Stimulated activated CD8-positive, alpha-beta memory T cell treated with anti-CD3 and anti-CD28 coated beads, Interleukin-7, amount 100 ng/mL, for 4 hours (primary cell): Measurements from ENCODE around the gene WNK2.

Experiments
- DNase-seq, 2 donors: peaks; one replicate each; pipeline ENCODE4 v3.0.0-alpha.2; 2020; ENCODE audit warnings: low read depth in 2 of 2

The WNK2 gene

GRCh38 chr9:93183663-93184431, at the start of gene WNK2:
WNK2 (plus strand) TSS chr9:93184139; CDS start chr9:93184930, 791 bp downstream.
- DNase-seq = peak in 1 of 2 donors; percentile 17

DNA sequence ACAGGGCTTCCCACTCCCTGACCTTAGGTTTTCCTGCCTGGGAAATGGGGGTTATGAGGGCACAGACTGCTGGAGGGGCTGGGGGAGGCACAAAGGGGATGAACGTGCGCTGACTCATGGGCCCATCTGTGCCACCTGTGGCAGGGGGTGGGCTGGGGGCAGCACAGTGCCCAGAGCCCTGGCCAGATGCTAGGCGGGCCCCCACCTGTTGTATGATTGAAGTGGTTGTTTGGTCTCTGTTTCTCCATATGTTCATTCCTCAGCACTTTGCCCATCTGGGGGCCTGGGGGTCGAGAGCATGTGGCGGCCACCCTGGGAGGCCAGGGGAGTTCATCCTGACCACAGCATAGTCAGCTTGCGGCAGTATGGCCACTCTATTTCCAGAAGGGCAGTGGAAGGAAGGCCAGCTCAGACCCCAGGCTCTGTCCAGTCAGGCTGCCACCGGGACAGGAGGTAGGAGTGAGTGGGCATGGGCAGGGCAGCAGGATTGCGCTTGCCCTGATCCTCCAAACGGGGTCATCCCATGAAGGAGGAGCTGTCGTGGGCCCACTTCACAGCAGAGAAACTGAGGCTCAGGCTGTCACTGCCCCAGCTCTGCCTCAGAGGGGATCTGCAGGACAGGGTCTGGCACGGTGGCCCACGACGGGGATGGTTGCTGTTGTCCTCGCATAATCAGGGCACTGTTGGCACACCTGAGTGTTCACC, 49.0 kb upstream of the WNK2 start:
- no peak for DNase-seq

- DNase-seq = no peak
Observed at GRCh38 chr9:93136011-93136440, 47.9 kb upstream of the WNK2 start.

GRCh38 chr9:93137362-93137761, 46.6 kb upstream of the WNK2 start:
- no peak for DNase-seq

- DNase-seq = no peak
Observed at GRCh38 chr9:93138171-93138764, 45.7 kb upstream of the WNK2 start.

DNA sequence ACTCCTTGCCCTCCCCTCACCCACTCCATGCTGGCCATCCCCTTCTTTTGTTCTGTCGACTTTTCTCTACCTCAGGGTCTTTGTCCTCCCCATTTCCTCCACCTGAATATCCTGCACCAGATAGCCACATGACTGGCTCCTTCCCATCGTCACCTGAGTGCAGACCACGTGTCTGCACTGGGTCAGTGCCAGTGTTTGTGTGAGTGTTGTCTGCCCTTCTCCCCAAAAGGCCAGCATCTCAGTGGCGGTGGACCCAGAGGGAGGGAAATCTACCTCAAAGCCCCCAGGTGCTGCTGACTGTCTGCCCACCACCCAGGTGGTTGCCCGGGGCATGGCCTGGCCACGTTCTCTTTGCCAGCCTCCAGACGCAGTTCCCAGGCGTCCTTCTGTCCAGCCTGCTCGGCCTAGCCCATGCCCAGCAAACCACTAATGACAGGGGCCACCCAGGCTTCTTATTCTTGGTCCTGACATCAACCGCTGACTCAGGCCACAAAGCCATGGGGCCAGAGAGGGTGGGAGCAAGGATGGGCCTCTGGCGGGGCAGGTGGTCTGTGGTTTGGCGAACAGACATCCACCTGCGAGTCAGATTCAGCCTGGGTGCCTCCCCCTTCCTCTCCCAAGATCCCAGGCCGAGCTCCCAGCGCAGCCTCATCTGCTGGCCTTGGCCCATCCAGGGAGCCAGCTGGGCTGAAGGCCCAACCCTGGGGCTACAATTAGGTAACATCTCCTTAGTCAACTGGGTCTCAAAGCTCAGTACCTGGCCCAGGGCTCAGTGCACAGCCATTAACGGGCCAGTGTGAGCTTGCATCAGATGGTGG, 44.4 kb upstream of the WNK2 start:
- no peak for DNase-seq

GRCh38 chr9:93141771-93142483, 42.0 kb upstream of the WNK2 start:
- no peak for DNase-seq

DNA sequence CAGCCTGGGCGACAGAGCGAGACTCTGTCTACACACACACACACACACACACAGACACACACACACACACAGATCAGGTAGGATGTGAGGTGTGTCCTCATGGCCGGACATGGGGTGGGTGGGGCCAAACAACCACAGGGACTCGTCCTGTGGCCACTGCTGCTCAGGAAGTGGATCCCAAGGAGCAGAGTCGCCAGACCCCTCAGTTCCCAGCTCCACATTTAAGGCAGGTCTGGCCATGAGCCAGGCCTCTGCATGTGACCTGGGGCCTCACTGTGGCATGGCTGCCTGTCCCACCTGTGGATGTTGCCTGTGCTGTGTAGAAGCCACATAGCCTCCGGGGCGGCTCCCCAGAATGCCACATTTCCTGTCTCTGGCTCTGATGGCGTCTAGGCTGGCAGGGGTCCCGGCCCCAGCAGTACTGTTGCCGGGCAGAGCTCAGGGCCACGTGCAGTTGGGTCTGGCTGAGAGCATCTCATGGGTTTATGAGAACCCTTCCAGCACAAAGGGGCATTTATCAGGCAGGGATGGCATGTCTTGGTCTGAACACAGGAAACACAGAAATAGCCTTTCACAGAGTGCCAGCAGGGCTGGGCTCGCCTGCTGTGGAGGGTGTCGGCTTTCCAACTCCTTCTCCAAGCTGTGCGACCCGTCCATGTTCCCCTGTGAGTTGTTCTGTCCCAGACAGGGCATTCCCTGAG, 40.0 kb upstream of the WNK2 start:
- DNase-seq = no peak

- peak; percentile 26 to 35 for DNase-seq
Observed at GRCh38 chr9:93146696-93147095, 37.2 kb upstream of the WNK2 start.

DNA sequence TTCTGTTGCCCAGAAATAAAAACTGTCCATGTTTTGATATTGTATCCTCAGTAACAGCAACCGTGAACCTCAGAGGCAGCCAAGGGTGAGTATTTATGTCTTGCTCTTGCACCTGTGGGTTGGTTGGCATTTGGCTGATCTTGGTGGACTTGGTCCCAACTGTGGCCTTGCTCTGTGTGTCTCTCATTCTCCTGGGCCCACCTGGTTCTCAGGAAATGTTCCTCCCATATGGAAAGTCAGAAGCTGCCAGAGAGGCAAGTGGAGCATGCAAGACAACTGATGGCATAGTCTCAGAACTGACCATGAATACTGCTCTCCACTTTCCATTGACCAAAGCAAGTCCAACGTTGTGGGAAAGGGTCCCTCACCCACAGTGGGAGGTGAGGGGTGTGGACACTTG, 36.3 kb upstream of the WNK2 start:
- DNase-seq = no peak

DNA sequence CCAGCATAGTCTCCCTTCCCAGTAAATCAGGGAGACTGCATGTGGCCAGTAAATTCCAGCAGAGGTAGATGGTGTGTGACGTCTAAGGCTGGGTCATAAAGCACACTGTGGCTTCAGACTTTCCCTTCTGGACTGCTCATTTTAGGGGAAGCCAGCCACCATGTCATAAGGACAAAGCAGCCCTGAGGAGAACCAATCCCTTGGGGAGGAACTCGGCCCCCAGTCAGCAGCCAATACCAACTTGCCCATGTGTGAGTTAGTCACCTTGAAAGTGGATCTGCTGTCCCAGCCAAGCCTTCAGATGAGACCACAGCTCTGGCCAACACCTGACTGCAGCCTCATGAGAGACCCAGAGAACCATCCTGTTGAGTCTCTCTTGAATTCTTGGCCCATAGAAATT, 35.2 kb upstream of the WNK2 start:
- DNase-seq = no peak

- DNase-seq = no peak
Observed at GRCh38 chr9:93149361-93149760, 34.6 kb upstream of the WNK2 start.

GRCh38 chr9:93151097-93151784, 32.7 kb upstream of the WNK2 start:
- DNase-seq = no peak

GRCh38 chr9:93154293-93154903, 29.5 kb upstream of the WNK2 start:
- no peak for DNase-seq

DNA sequence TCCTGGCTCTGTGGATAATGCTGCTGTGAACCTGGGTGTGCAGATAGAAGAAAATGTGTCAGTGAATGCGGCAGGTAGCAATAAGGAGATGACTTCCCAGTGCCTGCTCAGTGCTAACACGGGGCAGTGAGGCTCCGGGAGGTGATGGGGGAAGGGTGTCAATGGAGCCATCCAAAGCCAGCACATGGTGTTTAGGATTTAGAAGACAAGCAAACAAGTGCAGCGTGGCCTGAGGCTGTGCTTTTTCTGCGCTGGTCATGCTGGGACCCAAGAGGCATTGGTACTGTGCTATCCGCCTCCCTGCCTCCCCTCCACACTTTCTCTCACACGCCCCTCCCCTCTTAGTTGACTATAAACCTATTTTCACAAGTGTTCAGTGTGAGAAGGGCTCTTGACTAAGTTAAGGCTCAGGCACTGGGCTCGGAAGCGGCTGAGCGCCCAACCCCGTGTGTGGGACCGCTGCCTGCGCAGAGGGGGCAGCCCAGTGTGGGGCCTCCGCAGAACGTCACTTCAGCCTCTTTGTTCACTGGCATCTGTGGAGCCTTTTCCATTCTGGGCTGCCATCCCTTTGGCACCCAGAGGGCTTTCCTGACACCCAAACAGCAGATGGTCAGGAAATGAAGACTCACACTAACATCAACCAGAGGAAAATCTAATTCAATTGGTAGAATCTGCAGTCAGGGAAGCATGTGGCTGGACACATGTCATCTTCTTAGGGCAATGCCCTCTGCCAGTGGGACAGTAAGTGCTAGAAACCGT, 28.0 kb upstream of the WNK2 start:
- no peak for DNase-seq

- DNase-seq = no peak
Observed at GRCh38 chr9:93156475-93157008, 27.4 kb upstream of the WNK2 start.

GRCh38 chr9:93159601-93160471, 24.1 kb upstream of the WNK2 start:
- peak; percentile 42 to 47 for DNase-seq
